K562 (cell line): ENCODE data around the gene KCNQ2. TPM values are rescaled to one million over a fixed set of nuclear protein-coding genes. Genes with fewer than 3 reads are reported as not detected.

ENCODE experiments used
- ATAC-seq: fragments of 200-7000 bp; cut with Tn5 transposase; 3 replicates; pipeline ENCODE4 v1.9.1; 2020; ENCODE audit warnings: moderate library complexity
- BruUV-seq: library from RNA; stranded (reverse); fragments of 400-500 nt; replicated peaks from 2 replicates; lab custom pipeline; 2021; lab: Mats Ljungman, UMichigan
- CTCF ChIA-PET: fragments of 300-600 bp; formaldehyde crosslinking; extraction: SDS; loops from one replicate; lab custom pipeline; 2021; ENCODE audit warnings: low intra/inter-chr PET ratio; lab: Yijun Ruan, JAX
- POLR2A ChIA-PET: fragments of 300-600, 350-650 bp; sonication (Branson Sonifier 250); formaldehyde crosslinking; extraction: SDS; loops from one replicate; lab custom pipeline; 2021; ENCODE audit warnings: antibody characterized with exemption, inconsistent platforms; lab: Yijun Ruan, JAX
- DNase-seq, 4 experiments: peaks; one replicate each; pipeline versions ENCODE4 v3.0.0 to v3.0.0-alpha.2; 2011 to 2018; ENCODE audit warnings: low spot score in 3 of 4, mixed read lengths in 3 of 4; ENCODE audit errors: extremely low read depth in 1 of 4
- FAIRE-seq: peaks from 2 replicates; lab custom pipeline; 2011; peaks lifted over from hg19 to GRCh38; lab: Jason Lieb, UNC
- H2AFZ ChIP-seq: 2 replicates; pipeline ENCODE4 v1.6.0; 2011; ENCODE audit warnings: low read depth, low read length, control low read depth, inconsistent platforms
- H3K27ac ChIP-seq: fragments of 200-600 bp; 3 replicates; pipeline ENCODE4 v1.8.0; 2011; ENCODE audit warnings: low read depth, mild to moderate bottlenecking, control low read depth, inconsistent platforms, low read length, moderate library complexity, mixed read lengths; ENCODE audit errors: extremely low read depth
- H3K27me3 ChIP-seq, 2 experiments: fragments of 300-600 bp in 1 of 2; 2 replicates in 1 of 2; 3 replicates in 1 of 2; pipeline versions ENCODE4 v1.6.0 to v1.8.0; 2011; ENCODE audit warnings: inconsistent platforms in 2 of 2, low read length in 2 of 2, mild to moderate bottlenecking in 1 of 2, mixed read lengths in 1 of 2, moderate library complexity in 1 of 2; ENCODE audit not compliant: control insufficient read depth in 2 of 2, insufficient read depth in 2 of 2
- H3K36me3 ChIP-seq: fragments of 300-600 bp; 3 replicates; pipeline ENCODE4 v1.8.0; 2011; ENCODE audit warnings: mild to moderate bottlenecking, low read length, inconsistent platforms; ENCODE audit not compliant: control insufficient read depth, insufficient read depth
- H3K4me1 ChIP-seq, 2 experiments: fragments of 200-600 bp in 1 of 2; replicated peaks in 1 of 2; 2 replicates in 1 of 2; 3 replicates in 1 of 2; pipeline versions ENCODE4 v1.5.1 to v1.8.0; 2011; ENCODE audit warnings: inconsistent platforms in 2 of 2, low read length in 2 of 2, mild to moderate bottlenecking in 1 of 2, mixed read lengths in 1 of 2, moderate library complexity in 1 of 2; ENCODE audit not compliant: control insufficient read depth in 2 of 2, insufficient read depth in 2 of 2
- H3K4me2 ChIP-seq: 2 replicates; pipeline ENCODE4 v1.6.1; 2011; ENCODE audit warnings: low read length, control low read depth, inconsistent platforms, mixed read lengths; ENCODE audit not compliant: insufficient read depth
- H3K4me3 ChIP-seq: fragments of 200-600 bp; sonication (generic), shearing (Covaris generic); 2 replicates; pipeline ENCODE4 v1.5.1; 2016; ENCODE audit warnings: control low read depth, inconsistent platforms
- H3K79me2 ChIP-seq: fragments of 200-600 bp; 3 replicates; pipeline ENCODE4 v1.8.0; 2011; ENCODE audit warnings: low read length, inconsistent platforms; ENCODE audit not compliant: control insufficient read depth, insufficient read depth
- H3K9ac ChIP-seq, 2 experiments: 2 replicates each; pipeline versions ENCODE4 v1.6.0 to v1.6.1; 2011; ENCODE audit warnings: low read depth in 2 of 2, low read length in 2 of 2, control low read depth in 1 of 2, inconsistent platforms in 1 of 2, mild to moderate bottlenecking in 1 of 2, mixed read lengths in 1 of 2; ENCODE audit not compliant: insufficient read depth in 1 of 2
- H3K9me1 ChIP-seq: one replicate; pipeline ENCODE4 v1.6.0; 2011; ENCODE audit warnings: inconsistent platforms, mild to moderate bottlenecking, low read length, moderate library complexity; ENCODE audit not compliant: control insufficient read depth, insufficient read depth
- H3K9me3 ChIP-seq: replicated peaks from 2 replicates; pipeline ENCODE4 v1.5.1; 2011; ENCODE audit warnings: low read depth, low read length, inconsistent platforms; ENCODE audit not compliant: control insufficient read depth, insufficient read depth
- H4K20me1 ChIP-seq: replicated peaks from 2 replicates; pipeline ENCODE4 v1.6.1; 2011; ENCODE audit warnings: low read length, inconsistent platforms, mixed read lengths; ENCODE audit not compliant: control insufficient read depth, insufficient read depth
- CHD4 ChIP-seq: fragments of 200-600 bp; sonication (generic); IDR thresholded peaks from 3 replicates; pipeline ENCODE4 v1.6.1; 2012; ENCODE audit warnings: low read depth, mild to moderate bottlenecking, mixed read lengths, low read length, inconsistent platforms; ENCODE audit not compliant: insufficient read depth, insufficient replicate concordance, poor library complexity, severe bottlenecking
- CREM ChIP-seq: IDR thresholded peaks from 2 replicates; pipeline ENCODE4 v1.6.1; 2014; ENCODE audit warnings: antibody characterized with exemption, low read depth
- FOXJ3 ChIP-seq: sonication (generic); formaldehyde crosslinking; IDR thresholded peaks from 2 replicates; pipeline ENCODE4 v1.4.0; 2020; ENCODE audit warnings: mild to moderate bottlenecking, missing genetic modification reagents
- HNRNPLL ChIP-seq: fragments of 200-400 bp; formaldehyde crosslinking; IDR thresholded peaks from 2 replicates; pipeline ENCODE4 v1.6.1; 2017; ENCODE audit warnings: low read length, low read depth, mild to moderate bottlenecking; ENCODE audit not compliant: poor library complexity, severe bottlenecking
- NFATC3 ChIP-seq: fragments of 450-650 bp; IDR thresholded peaks from 2 replicates; pipeline ENCODE4 v1.6.1; 2017; ENCODE audit warnings: mild to moderate bottlenecking
- POLR2A ChIP-seq: fragments of 450-650 bp; conservative IDR thresholded peaks from 2 replicates; pipeline ENCODE4 v1.6.1; 2016
- RBBP5 ChIP-seq: fragments of 200-600 bp; sonication (generic); IDR thresholded peaks from 2 replicates; pipeline ENCODE4 v1.6.1; 2012; ENCODE audit warnings: borderline replicate concordance, mild to moderate bottlenecking, low read length, control low read depth, inconsistent platforms; ENCODE audit not compliant: insufficient read depth, poor library complexity, severe bottlenecking
- TCF15 ChIP-seq: fragments of 250-450 bp; sonication (Bioruptor Pico); IDR thresholded peaks from 2 replicates; pipeline ENCODE4 v1.8.0; 2022; ENCODE audit warnings: moderate library complexity, mild to moderate bottlenecking, inconsistent platforms
- ZBTB49 ChIP-seq: sonication (generic); formaldehyde crosslinking; IDR thresholded peaks from 2 replicates; pipeline ENCODE4 v1.8.0; 2022; ENCODE audit warnings: missing genetic modification reagents, mild to moderate bottlenecking, borderline replicate concordance
- ZNF311 ChIP-seq: fragments of 250-450 bp; sonication (Bioruptor Pico); IDR thresholded peaks from 2 replicates; pipeline ENCODE4 v1.4.0; 2020; ENCODE audit warnings: mild to moderate bottlenecking, moderate library complexity
- ZNF316 ChIP-seq: fragments of 450-650 bp; IDR thresholded peaks from 2 replicates; pipeline ENCODE4 v1.6.1; 2016
- WGBS: fragments of 100-300 bp; shearing (Covaris generic); methylation state at CpG from one replicate; pipeline ENCODE4 v1.1.6; 2016; ENCODE audit warnings: low coverage, mixed read lengths; ENCODE audit not compliant: insufficient coverage; ENCODE audit errors: missing lambda C conversion rate; 5-methylcytosine and 5-hydroxymethylcytosine counted together
- in situ Hi-C: fragments of 300-500 bp; cut with MboI; formaldehyde crosslinking; loops from 4 replicates; pipeline ENCODE4 v1.15.0; 2018; ENCODE audit warnings: inconsistent platforms, mixed read lengths
- intact Hi-C: fragments of 100-400 bp; cut with micrococcal nuclease; formaldehyde crosslinking; loops from 2 replicates; pipeline ENCODE4 v1.14.2; 2022
- polyA plus RNA-seq, 8 experiments: library from polyadenylated mRNA; depleted of rRNA in 4 of 8; stranded (reverse) in 5 of 8; unstranded in 3 of 8; fragments of >200 nt; fragmentation: Nextera tagmentation in 2 of 8; fragmentation: Illumina TruSeq in 1 of 8; extraction: Ambion mirVana in 2 of 8; extraction: Trizol in 1 of 8; gene quantifications; 2 replicates each; pipeline versions ENCODE4 v1.2.1 to v1.2.3, GENCODE V29; 2011 to 2014; ENCODE audit warnings: inconsistent platforms in 1 of 8, missing spikeins in 1 of 8
- total RNA-seq, 7 experiments: library from RNA; depleted of rRNA in 6 of 7; stranded (reverse); fragments of >200 nt in 6 of 7; fragmentation: Illumina TruSeq in 2 of 7; extraction: Trizol in 2 of 7; gene quantifications; 2 replicates each; pipeline versions ENCODE4 v1.2.1 to v1.2.3, GENCODE V29; 2011 to 2021; ENCODE audit warnings: low replicate concordance in 1 of 7
- TF ChIP-seq, protein P1 (sequence below): fragments of 450-650 bp; formaldehyde crosslinking; IDR thresholded peaks from 2 replicates; pipeline ENCODE4 v1.4.0; 2020; ENCODE audit warnings: mild to moderate bottlenecking, moderate library complexity
- TF ChIP-seq, protein P2 (sequence below): IDR thresholded peaks from 3 replicates; pipeline ENCODE4 v1.6.1; 2011; ENCODE audit warnings: borderline replicate concordance, mild to moderate bottlenecking; ENCODE audit not compliant: insufficient read length, insufficient read depth

The KCNQ2 gene
- total and polyA plus RNA-seq, 9 of the 15 experiments (the other 6 are each of a cell fraction or from before 2014, with no cell fraction given): 0.13 to 0.16 TPM; not detected in 7

DNA sequence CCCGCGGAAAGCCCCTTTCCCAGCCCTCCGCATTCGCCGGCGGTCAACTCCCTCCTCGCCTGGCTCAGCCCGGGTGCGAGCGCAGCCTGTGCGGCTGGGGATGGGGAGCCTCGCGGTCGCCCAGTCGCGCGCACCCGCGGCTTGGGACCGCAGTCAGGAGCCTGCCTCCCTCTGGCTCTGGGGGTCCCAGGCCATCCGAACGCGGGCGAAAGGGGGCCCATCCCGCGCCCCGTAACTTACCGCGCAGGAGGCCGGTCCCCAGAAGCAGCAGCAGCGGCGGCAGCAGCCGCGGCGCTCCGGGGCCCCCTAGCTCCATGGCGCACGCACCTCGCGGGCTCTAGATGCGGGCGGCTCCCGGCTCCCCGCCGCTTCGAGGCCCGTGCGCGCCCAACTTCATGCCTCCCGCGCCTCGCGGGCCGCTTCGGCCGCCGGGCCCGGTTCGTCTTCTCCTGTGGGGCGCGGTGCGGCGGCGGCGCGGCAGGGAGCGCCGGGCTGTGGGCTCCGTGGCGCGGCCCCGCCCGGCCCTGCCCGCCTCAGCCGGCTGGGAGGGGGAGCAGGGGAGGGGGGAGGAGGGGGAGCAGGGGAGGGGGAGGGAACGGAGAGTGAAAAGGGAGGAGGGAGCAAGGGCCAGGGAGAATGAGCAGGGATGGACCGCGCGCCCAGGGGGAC is 111.5 kb downstream of the KCNQ2 start, which contains the start of gene CHRNA4 (continued):
- TF ChIP-seq RBBP5 (no peak), ZNF316 (no peak), ZNF311 (CRISPR knock-in tag) (no peak)
- TF ChIP-seq, protein P1, sequence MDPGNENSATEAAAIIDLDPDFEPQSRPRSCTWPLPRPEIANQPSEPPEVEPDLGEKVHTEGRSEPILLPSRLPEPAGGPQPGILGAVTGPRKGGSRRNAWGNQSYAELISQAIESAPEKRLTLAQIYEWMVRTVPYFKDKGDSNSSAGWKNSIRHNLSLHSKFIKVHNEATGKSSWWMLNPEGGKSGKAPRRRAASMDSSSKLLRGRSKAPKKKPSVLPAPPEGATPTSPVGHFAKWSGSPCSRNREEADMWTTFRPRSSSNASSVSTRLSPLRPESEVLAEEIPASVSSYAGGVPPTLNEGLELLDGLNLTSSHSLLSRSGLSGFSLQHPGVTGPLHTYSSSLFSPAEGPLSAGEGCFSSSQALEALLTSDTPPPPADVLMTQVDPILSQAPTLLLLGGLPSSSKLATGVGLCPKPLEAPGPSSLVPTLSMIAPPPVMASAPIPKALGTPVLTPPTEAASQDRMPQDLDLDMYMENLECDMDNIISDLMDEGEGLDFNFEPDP (CRISPR knock-in tag): no peak

DNA sequence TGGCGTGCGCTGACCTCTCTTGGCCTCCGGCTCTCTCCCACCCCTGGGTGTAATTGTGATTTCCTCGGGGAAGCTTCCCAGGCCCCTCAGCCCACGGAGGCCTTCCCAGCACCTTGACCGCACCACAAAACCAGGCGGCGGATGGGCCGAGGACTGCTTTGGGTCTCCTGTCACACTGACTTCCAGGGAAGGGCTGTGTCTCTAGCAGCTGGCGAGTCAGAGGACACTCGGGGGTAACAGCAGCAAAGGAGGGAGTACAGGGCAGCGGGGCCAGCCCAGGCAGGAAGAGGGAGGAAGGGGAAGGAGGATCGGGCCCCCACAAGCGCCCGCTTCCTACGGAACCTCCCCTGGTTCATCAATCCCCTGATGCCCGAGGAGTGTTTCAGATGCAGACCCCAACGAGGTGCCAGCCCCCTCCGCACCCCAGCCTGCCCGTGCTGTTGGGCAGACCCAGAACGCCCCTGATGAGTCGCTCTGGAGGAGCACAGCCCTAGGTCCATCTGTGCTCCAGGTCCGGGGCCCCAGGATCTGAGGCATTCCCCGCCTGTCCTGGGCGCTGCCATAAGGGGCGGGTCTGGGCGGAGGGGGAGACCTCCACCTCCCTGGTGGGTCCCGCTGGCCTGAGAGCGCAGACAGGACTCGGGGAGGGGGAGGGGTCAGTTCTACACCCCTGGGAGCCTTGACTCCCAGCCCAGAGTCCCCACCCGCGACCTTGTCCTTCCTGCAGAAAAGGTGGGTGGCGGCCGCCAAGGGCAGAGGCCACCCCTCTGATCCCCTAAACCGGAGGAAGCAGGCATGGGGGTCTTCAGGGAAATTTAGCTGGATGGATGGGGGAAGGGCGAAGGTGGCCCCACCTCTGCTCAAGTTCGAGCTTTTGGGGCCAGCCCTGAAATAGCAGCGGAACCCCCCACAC is 112.3 kb downstream of the KCNQ2 start:
- no peak for DNase-seq
- ChIA-PET CTCF (no interaction called here), POLR2A (interaction anchor here (0.5 kb wide), 1 partner anchor 300 kb away, joined by 4 read pairs; no protein-coding TSS in a partner anchor)
- no peak overlapping the region for H3K9ac ChIP-seq
- H3K4me2 ChIP-seq: no peak overlapping the region
- peaks cover 0 to 22% of the 10 kb centered on the region in 2 experiments; a peak in 4 of 5 replicates for H3K27me3 ChIP-seq
- H3K36me3 ChIP-seq: no peaks in the 10 kb centered on the region
- in situ Hi-C loops: no loop called here
- no peak overlapping the region for H3K27ac ChIP-seq
- no TSS peak for BruUV-seq
- no peak for ATAC-seq
- H2AFZ ChIP-seq: no peak overlapping the region
- FAIRE-seq: no peak
- no peaks in the 10 kb centered on the region for H3K9me1 ChIP-seq
- 25% methylated on average over 23 of the region's 38 CpGs for WGBS
- no peaks in the 10 kb centered on the region for H3K79me2 ChIP-seq
- intact Hi-C loops: no loop called here
- H3K4me1 ChIP-seq: peaks cover 0 to 24% of the 10 kb centered on the region in 2 experiments; a peak in 2 of 5 replicates
- H4K20me1 ChIP-seq: no peaks in the 10 kb centered on the region; the same call in 1 of the 2 replicates
- H3K9me3 ChIP-seq: no peaks in the 10 kb centered on the region
- no peak overlapping the region for H3K4me3 ChIP-seq
- no peak for TF ChIP-seq POLR2A
- no peak for TF ChIP-seq CHD4
- TF ChIP-seq TCF15: no peak
- no peak for TF ChIP-seq ZBTB49 (CRISPR knock-in tag)
- no peak for TF ChIP-seq CREM
- TF ChIP-seq FOXJ3 (CRISPR knock-in tag): no peak
- no peak for TF ChIP-seq NFATC3
- TF ChIP-seq HNRNPLL: no peak
- TF ChIP-seq, protein P2, sequence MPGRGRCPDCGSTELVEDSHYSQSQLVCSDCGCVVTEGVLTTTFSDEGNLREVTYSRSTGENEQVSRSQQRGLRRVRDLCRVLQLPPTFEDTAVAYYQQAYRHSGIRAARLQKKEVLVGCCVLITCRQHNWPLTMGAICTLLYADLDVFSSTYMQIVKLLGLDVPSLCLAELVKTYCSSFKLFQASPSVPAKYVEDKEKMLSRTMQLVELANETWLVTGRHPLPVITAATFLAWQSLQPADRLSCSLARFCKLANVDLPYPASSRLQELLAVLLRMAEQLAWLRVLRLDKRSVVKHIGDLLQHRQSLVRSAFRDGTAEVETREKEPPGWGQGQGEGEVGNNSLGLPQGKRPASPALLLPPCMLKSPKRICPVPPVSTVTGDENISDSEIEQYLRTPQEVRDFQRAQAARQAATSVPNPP: no peak
